Measurements from ENCODE around the gene SECTM1. TPM values are rescaled to one million over a fixed set of nuclear protein-coding genes. Genes with fewer than 3 reads are reported as not detected.

Gene SECTM1
- total RNA-seq, 1 donor from 2014 or later = not detected

GRCh38 chr17:82327289-82327688 is 6.3 kb downstream of the SECTM1 start:
- H3K4me3 Mint-ChIP-seq (ENCODE audit: low read depth) = no peak overlapping the region
- no peak for TF ChIP-seq CTCF (IDR thresholded peaks at IDR 0.05; ENCODE audit: unreplicated experiment)
- H3K36me3 Mint-ChIP-seq (ENCODE audit: insufficient read depth) = no peaks in the 10 kb centered on the region
- no peak overlapping the region for H3K27ac Mint-ChIP-seq
- no peak for DNase-seq (ENCODE audit: low spot score, unreplicated experiment)
- H3K4me1 Mint-ChIP-seq (ENCODE audit: low read depth) = peaks cover 1% of the 10 kb centered on the region
- H3K27me3 Mint-ChIP-seq = peaks cover 18% of the 10 kb centered on the region
- no peaks in the 10 kb centered on the region for H3K9me3 Mint-ChIP-seq (ENCODE audit: low read depth)

GRCh38 chr17:82325286-82326180 is 8.0 kb downstream of the SECTM1 start:
- Mint-ChIP-seq H3K4me3 (ENCODE audit: low read depth) (no peak overlapping the region), H3K4me1 (ENCODE audit: low read depth) (peaks cover 1% of the 10 kb centered on the region), H3K27ac (no peak overlapping the region), H3K9me3 (ENCODE audit: low read depth) (no peaks in the 10 kb centered on the region), H3K27me3 (peaks cover 9% of the 10 kb centered on the region), H3K36me3 (ENCODE audit: insufficient read depth) (no peaks in the 10 kb centered on the region)
- no peak for TF ChIP-seq CTCF (IDR thresholded peaks at IDR 0.05; ENCODE audit: unreplicated experiment)
- DNase-seq (ENCODE audit: low spot score, unreplicated experiment) = no peak

GRCh38 chr17:82324566-82325285 is 8.8 kb downstream of the SECTM1 start:
- Mint-ChIP-seq H3K9me3 (ENCODE audit: low read depth) (no peaks in the 10 kb centered on the region), H3K27ac (no peak overlapping the region), H3K27me3 (peaks cover 9% of the 10 kb centered on the region), H3K4me1 (ENCODE audit: low read depth) (peaks cover 1% of the 10 kb centered on the region), H3K4me3 (ENCODE audit: low read depth) (no peak overlapping the region), H3K36me3 (ENCODE audit: insufficient read depth) (no peaks in the 10 kb centered on the region)
- DNase-seq (ENCODE audit: low spot score, unreplicated experiment) = no peak
- no peak for TF ChIP-seq CTCF (IDR thresholded peaks at IDR 0.05; ENCODE audit: unreplicated experiment)

GRCh38 chr17:82323514-82324234 is 9.9 kb downstream of the SECTM1 start:
- Mint-ChIP-seq H3K27me3 (peaks cover 7% of the 10 kb centered on the region), H3K4me3 (ENCODE audit: low read depth) (no peak overlapping the region), H3K4me1 (ENCODE audit: low read depth) (peaks cover 1% of the 10 kb centered on the region), H3K9me3 (ENCODE audit: low read depth) (no peaks in the 10 kb centered on the region), H3K36me3 (ENCODE audit: insufficient read depth) (no peaks in the 10 kb centered on the region), H3K27ac (no peak overlapping the region)
- no peak for DNase-seq (ENCODE audit: low spot score, unreplicated experiment)
- TF ChIP-seq CTCF (IDR thresholded peaks at IDR 0.05; ENCODE audit: unreplicated experiment) = no peak
